H1 (cell line): Measurements from ENCODE around the gene CBLB. TPM values are rescaled to one million over a fixed set of nuclear protein-coding genes. Genes with fewer than 3 reads are reported as not detected.

Experiments
- CBX5 ChIP-seq: fragments of 300-800, 300-1000 bp; sonication (generic); IDR thresholded peaks from 2 replicates; pipeline ENCODE4 v1.7.1; 2016; ENCODE audit warnings: antibody characterized with exemption, low read length, low read depth
- E2F6 ChIP-seq: IDR thresholded peaks from 2 replicates; pipeline ENCODE4 v1.6.1; 2012; ENCODE audit warnings: inconsistent platforms
- SP4 ChIP-seq: IDR thresholded peaks from 2 replicates; pipeline ENCODE4 v1.6.1; 2012; ENCODE audit warnings: low read length, inconsistent platforms
- SUZ12 ChIP-seq: fragments of 200-600 bp; sonication (generic); IDR thresholded peaks from 2 replicates; pipeline ENCODE4 v1.6.1; 2012; ENCODE audit warnings: mild to moderate bottlenecking, inconsistent platforms, low read length, moderate library complexity, mixed read lengths
- TCF12 ChIP-seq: IDR thresholded peaks from 2 replicates; pipeline ENCODE4 v1.6.1; 2011; ENCODE audit warnings: low read depth, mild to moderate bottlenecking, low read length
- polyA plus RNA-seq, 7 experiments: library from polyadenylated mRNA; depleted of rRNA in 3 of 7; stranded (reverse) in 5 of 7; unstranded in 2 of 7; fragments of >200 nt in 5 of 7; fragments of 200-250 nt in 2 of 7; gene quantifications; 1 replicate in 5 of 7; 2 replicates in 1 of 7; 4 replicates in 1 of 7; pipeline versions ENCODE4 v1.2.1 to v1.2.3, GENCODE V29; 2011 to 2013; ENCODE audit warnings: missing spikeins in 2 of 7, mixed read lengths in 2 of 7
- total RNA-seq: library from RNA; stranded (reverse); fragmentation: NEBNext Ultra II Directional; extraction: Animal tissue kit (Norgen Biotek cat#: 25700); gene quantifications from 2 replicates; pipeline ENCODE4 v1.2.1, GENCODE V29; 2021

The CBLB gene
- total and polyA plus RNA-seq, 2 of the 8 experiments (the other 6 are each of a cell fraction or from before 2014, with no cell fraction given): 14.5 to 26.0 TPM

GRCh38 chr3:105911496-105911895 is 42.7 kb upstream of the CBLB start (continued):
- TF ChIP-seq CBX5 (no peak), SP4 (no peak), TCF12 (no peak), SUZ12 (no peak), E2F6 (no peak)
